Measurements from ENCODE around the gene RNASE12.

Gene RNASE12, protein sequence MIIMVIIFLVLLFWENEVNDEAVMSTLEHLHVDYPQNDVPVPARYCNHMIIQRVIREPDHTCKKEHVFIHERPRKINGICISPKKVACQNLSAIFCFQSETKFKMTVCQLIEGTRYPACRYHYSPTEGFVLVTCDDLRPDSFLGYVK

DNA sequence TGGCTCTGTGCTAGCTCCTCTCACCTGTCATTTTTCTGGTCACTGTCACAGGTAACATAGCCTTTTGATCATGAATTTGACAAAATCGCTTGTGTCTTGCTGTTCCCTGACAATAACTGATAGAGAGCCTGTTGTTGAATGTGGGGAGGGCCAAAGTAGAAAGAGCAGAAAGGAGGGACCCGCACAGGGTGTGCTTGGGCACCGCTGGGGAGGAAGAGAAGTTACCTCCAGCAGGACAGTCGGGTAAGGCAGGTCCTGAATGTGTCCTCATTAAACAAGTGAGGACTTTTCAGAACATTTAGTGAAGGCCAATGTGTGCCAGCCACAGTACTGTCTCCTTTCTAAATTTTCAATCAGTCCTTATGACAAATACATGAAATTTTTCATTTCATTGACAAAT lies at the start of gene RNASE12:
Gene RNASE12, minus strand, starts transcription at position 142 of the 400 bp plus-strand sequence. CDS start 653 bp downstream, outside the sequence.
- no peak for TF ChIP-seq ZFX (IDR thresholded peaks at IDR 0.05)
- TF ChIP-seq, protein P1, sequence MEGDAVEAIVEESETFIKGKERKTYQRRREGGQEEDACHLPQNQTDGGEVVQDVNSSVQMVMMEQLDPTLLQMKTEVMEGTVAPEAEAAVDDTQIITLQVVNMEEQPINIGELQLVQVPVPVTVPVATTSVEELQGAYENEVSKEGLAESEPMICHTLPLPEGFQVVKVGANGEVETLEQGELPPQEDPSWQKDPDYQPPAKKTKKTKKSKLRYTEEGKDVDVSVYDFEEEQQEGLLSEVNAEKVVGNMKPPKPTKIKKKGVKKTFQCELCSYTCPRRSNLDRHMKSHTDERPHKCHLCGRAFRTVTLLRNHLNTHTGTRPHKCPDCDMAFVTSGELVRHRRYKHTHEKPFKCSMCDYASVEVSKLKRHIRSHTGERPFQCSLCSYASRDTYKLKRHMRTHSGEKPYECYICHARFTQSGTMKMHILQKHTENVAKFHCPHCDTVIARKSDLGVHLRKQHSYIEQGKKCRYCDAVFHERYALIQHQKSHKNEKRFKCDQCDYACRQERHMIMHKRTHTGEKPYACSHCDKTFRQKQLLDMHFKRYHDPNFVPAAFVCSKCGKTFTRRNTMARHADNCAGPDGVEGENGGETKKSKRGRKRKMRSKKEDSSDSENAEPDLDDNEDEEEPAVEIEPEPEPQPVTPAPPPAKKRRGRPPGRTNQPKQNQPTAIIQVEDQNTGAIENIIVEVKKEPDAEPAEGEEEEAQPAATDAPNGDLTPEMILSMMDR (conservative IDR thresholded peaks at IDR 0.05), result no peak
- no peak within 1 kb of the TSS for H3K27ac ChIP-seq

DNA sequence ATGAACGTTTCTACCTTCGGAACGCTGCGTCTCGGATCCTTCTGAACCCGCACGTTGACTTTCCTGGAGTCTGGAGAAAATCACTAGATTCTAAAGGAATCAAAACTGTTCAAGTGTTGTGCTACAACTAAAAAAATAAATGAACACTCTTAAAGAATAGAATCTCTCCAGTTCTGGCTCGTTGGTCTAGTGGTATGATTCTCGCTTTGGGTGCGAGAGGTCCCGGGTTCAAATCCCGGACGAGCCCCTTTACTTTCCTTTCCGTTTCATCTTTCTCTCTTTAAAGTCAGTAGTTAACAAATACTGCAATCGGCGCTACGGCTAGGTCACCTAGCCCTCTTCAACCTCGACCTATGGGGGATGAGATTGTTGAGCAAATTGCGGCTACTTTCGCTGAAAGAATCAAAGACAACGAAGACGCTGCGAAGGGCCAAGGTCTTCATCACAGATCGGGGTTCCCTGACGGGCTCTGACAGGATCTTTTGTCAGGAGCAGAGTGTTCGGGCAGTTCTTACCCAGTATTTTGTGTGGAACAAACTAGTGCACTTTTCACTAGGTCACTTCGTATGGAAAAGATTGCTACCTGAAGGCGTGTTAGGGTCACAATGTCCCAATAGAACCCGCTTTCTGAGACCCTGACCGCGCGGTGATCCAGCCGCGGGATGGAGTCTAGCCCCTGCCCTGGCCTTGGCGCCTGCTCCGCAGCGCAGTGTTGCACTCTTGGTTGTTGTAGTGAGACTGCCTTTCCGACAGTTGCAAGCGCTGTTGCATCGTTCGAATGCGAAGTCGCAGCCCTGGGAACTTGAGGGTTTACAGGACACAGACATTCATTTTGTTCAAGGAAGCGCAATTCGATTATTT lies 41.9 kb upstream of the RNASE12 start:
- TF ChIP-seq ZFX (IDR thresholded peaks at IDR 0.05), result no peak
- TF ChIP-seq, protein P1 (conservative IDR thresholded peaks at IDR 0.05), result no peak
- H3K27ac ChIP-seq, result no peak overlapping the region

DNA sequence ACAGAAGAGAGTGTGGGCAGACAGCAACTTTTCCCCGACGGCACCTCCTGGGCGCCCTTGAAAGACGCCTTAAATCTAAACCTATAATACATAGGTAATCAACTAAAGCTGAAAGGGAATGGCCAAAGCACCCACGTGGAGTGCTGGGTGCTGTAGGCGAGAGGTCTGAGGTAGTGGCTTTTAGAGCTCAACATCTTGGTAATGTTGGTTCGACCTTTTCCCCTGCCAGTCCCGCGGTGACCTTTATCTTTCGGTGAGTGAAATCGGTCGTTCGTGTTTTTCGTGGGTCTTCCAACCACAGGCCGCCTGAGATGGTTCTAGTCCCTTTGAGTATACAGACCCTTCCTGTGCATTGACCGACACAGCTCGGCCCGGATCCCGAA lies 41.3 kb upstream of the RNASE12 start:
- H3K27ac ChIP-seq, result no peak overlapping the region
- no peak for TF ChIP-seq ZFX (IDR thresholded peaks at IDR 0.05)
- TF ChIP-seq, protein P1 (conservative IDR thresholded peaks at IDR 0.05), result no peak

DNA sequence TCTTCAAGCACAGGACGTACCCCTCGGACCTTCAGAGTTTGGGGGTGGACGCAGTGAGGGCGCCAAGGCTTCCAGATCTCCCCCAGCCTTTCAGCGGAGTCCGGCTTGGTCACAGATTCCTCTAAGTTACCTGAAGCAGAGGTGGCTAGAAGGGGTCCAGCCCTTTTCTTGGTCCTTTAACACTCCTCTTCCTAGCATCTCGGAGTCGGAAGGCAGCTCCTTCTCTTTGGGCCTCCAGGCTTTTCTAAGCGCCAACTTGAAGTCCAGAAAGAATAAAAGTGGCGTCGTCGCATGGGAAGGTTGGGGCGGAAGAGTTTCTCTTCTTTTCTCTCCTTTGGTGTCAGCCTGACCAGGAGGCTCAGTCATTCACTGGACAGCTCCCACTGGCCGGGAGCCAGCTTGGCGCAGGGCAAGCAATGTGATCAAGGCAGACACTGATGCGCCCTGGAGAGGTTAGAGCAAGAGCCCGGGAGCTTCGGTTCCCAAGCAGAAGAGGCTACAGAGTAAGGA lies 40.8 kb upstream of the RNASE12 start:
- H3K27ac ChIP-seq, result no peak overlapping the region
- TF ChIP-seq, protein P1 (conservative IDR thresholded peaks at IDR 0.05), result no peak
- no peak for TF ChIP-seq ZFX (IDR thresholded peaks at IDR 0.05)

DNA sequence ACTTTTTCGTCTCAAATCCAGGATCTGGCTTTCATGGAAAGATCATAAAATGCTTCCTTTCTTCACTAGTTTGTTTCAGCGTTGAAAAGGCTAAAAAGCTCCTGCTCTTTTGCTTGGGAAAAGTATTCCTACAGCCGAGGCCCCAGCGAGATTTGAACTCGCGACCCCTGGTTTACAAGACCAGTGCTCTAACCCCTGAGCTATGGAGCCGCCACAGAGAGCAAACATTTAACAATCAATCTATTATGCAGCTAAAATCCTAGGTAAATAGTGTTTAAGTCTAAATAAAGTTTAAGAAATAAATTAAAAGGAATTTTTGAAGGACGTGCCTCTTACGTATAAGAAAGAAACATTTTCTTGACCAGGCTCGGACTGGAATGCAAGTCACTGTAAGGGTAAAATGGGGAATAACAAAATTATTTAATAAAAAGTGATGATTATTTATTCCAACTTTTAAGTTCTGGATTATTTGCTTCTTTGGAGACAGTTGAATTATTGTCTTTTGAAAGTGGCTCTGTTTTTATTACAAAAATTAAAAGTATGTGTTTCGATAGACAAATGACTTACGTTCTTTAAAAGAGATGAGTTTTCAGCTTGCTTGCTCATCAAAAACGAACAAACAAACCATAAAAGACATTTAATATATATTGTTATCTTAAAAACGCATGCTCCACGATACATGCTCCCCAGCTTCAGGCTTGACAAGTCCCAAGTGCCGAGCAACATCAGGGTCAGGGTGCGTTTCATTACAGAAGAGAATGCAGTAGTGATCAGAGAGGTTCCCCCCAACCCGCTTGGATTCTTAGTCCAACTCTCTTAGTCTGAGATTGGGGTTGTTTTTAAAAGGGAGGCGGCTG lies 40.1 kb upstream of the RNASE12 start:
- no peak for TF ChIP-seq ZFX (IDR thresholded peaks at IDR 0.05)
- TF ChIP-seq, protein P1 (conservative IDR thresholded peaks at IDR 0.05), result no peak
- no peak overlapping the region for H3K27ac ChIP-seq

DNA sequence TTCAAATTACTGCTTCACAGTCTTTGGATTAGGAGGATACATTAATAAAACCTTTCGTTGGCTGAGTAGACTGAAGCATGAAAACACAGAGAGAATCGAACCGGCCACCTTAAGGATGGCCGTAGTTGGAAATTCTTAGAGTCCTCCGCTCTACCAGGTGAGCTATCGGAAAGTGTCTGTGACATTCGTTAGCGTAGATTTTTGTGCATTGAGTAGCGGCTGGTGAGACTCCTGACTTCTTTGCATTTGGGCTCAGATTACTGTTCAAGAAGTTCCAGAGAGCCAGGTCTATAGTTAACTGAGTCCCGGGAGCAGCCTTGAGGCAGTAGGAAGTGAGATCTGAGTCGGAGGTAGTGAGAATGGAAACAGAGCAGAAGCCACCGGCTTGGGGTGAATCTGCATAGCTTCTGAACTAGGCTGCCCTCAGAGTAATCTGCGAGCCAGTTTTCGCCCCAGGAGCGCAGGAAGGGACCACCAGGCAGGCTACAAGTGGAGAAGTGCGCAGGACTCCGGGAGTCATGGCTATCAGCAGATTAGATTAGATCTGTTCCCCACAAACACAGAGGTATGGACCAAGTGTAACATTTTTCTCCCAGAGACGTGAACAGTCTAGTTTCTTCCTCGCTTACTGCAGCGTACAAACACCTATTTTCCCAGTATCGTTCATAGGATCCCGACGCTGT lies 39.3 kb upstream of the RNASE12 start:
- TF ChIP-seq ZFX (IDR thresholded peaks at IDR 0.05), result no peak
- TF ChIP-seq, protein P1 (conservative IDR thresholded peaks at IDR 0.05), result no peak
- no peak overlapping the region for H3K27ac ChIP-seq
